Astrocyte (in vitro differentiated cells and primary cell): Measurements from ENCODE around the gene CYBC1. TPM values are rescaled to one million over a fixed set of nuclear protein-coding genes. Genes with fewer than 3 reads are reported as not detected.
"Not testable (repeated sequence)": the region's sequence is repeated elsewhere in the genome, so short reads cannot be mapped to it uniquely, and the experiment has no call there.

Source experiments
- DNase-seq: peaks from one replicate; pipeline ENCODE4 v3.0.0-alpha.2; 2010; ENCODE audit warnings: low read depth
- FAIRE-seq: peaks from 2 replicates; lab custom pipeline; 2011; peaks lifted over from hg19 to GRCh38; lab: Jason Lieb, UNC
- H2AFZ ChIP-seq: 2 replicates; pipeline ENCODE4 v1.6.0; 2012; ENCODE audit warnings: low read depth, low read length, inconsistent platforms
- H3K27ac ChIP-seq: 2 replicates; pipeline ENCODE4 v1.5.1; 2011; ENCODE audit warnings: low read depth, low read length, inconsistent platforms
- H3K27me3 ChIP-seq: 2 replicates; pipeline ENCODE4 v1.6.0; 2011; ENCODE audit warnings: low read length, inconsistent platforms; ENCODE audit not compliant: insufficient read depth
- H3K36me3 ChIP-seq: 2 replicates; pipeline ENCODE4 v1.5.1; 2011; ENCODE audit warnings: low read length, inconsistent platforms; ENCODE audit not compliant: insufficient read depth
- H3K4me1 ChIP-seq: 2 replicates; pipeline ENCODE4 v1.5.1; 2011; ENCODE audit warnings: low read length, inconsistent platforms; ENCODE audit not compliant: insufficient read depth
- H3K4me2 ChIP-seq: 2 replicates; pipeline ENCODE4 v1.6.0; 2012; ENCODE audit warnings: low read length, inconsistent platforms
- H3K4me3 ChIP-seq: 2 replicates; pipeline ENCODE4 v1.5.1; 2011; ENCODE audit warnings: low read depth, mild to moderate bottlenecking, low read length, inconsistent platforms; ENCODE audit not compliant: insufficient read depth
- H3K79me2 ChIP-seq: 2 replicates; pipeline ENCODE4 v1.6.0; 2012; ENCODE audit warnings: mild to moderate bottlenecking, low read length, inconsistent platforms; ENCODE audit not compliant: insufficient read depth
- H3K9ac ChIP-seq: 2 replicates; pipeline ENCODE4 v1.6.0; 2012; ENCODE audit warnings: mild to moderate bottlenecking, low read length, inconsistent platforms
- H3K9me3 ChIP-seq: 2 replicates; pipeline ENCODE4 v1.5.1; 2012; ENCODE audit warnings: low read depth, mild to moderate bottlenecking, low read length, inconsistent platforms; ENCODE audit not compliant: insufficient read depth
- H4K20me1 ChIP-seq: 2 replicates; pipeline ENCODE4 v1.6.0; 2012; ENCODE audit warnings: low read length, inconsistent platforms; ENCODE audit not compliant: insufficient read depth
- H3K27ac Mint-ChIP-seq: one replicate; pipeline ENCODE4 v1.8.0; 2021; ENCODE audit warnings: mild to moderate bottlenecking, mixed read lengths; ENCODE audit not compliant: unreplicated experiment
- H3K27me3 Mint-ChIP-seq: one replicate; pipeline ENCODE4 v1.8.0; 2021; ENCODE audit warnings: low read depth, mixed read lengths; ENCODE audit not compliant: unreplicated experiment
- H3K36me3 Mint-ChIP-seq: one replicate; pipeline ENCODE4 v1.8.0; 2021; ENCODE audit warnings: low read depth, mixed read lengths; ENCODE audit not compliant: unreplicated experiment
- H3K4me1 Mint-ChIP-seq: one replicate; pipeline ENCODE4 v1.8.0; 2021; ENCODE audit warnings: low read depth, mixed read lengths; ENCODE audit not compliant: unreplicated experiment
- H3K4me3 Mint-ChIP-seq: one replicate; pipeline ENCODE4 v1.8.0; 2021; ENCODE audit warnings: mild to moderate bottlenecking, moderate library complexity, mixed read lengths; ENCODE audit not compliant: unreplicated experiment
- H3K9me3 Mint-ChIP-seq: one replicate; pipeline ENCODE4 v1.8.0; 2021; ENCODE audit warnings: mild to moderate bottlenecking, mixed read lengths; ENCODE audit not compliant: unreplicated experiment
- EZH2 ChIP-seq: IDR thresholded peaks from 2 replicates; pipeline ENCODE4 v1.6.1; 2012; ENCODE audit warnings: mild to moderate bottlenecking, low read length, inconsistent platforms; ENCODE audit not compliant: insufficient read depth
- total RNA-seq: library from RNA; stranded (reverse); gene quantifications from 2 replicates; pipeline ENCODE4 v1.2.1, GENCODE V29; 2021
- TF ChIP-seq, protein P1 (sequence below): IDR thresholded peaks from 2 replicates; pipeline ENCODE4 v1.5.1; 2011; ENCODE audit warnings: low read depth, mild to moderate bottlenecking, inconsistent platforms, low read length, moderate library complexity; ENCODE audit not compliant: insufficient read depth

CYBC1 gene
- total RNA-seq, 1 donor from 2014 or later, result 67.3 TPM

DNA sequence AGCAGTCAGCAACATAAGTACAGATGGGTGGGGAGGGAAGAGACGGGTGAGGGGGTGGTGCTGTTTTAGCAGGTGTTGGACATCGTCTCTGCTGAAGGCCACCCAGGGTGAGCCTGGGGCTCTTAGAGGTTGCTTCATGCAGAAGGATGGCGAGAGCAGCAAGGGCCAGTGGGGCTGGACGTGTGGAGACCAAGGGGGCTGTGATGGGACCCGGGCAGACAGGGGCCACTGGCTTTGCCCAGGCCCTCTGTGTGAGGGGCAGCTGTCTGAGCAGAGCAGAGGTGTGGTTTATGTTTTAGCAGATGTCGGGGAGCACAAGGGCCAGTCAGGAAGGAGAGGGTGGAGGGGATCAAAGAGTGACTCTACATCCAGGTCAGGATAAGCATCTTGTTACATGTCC is 12.8 kb upstream of the CYBC1 start:
- DNase-seq, result no peak
- Mint-ChIP-seq H3K27me3 (no peaks in the 10 kb centered on the region), H3K36me3 (peaks cover 33% of the 10 kb centered on the region), H3K4me3 (no peak overlapping the region), H3K9me3 (no peaks in the 10 kb centered on the region), H3K27ac (no peak overlapping the region), H3K4me1 (no peaks in the 10 kb centered on the region)
- TF ChIP-seq, protein P1, sequence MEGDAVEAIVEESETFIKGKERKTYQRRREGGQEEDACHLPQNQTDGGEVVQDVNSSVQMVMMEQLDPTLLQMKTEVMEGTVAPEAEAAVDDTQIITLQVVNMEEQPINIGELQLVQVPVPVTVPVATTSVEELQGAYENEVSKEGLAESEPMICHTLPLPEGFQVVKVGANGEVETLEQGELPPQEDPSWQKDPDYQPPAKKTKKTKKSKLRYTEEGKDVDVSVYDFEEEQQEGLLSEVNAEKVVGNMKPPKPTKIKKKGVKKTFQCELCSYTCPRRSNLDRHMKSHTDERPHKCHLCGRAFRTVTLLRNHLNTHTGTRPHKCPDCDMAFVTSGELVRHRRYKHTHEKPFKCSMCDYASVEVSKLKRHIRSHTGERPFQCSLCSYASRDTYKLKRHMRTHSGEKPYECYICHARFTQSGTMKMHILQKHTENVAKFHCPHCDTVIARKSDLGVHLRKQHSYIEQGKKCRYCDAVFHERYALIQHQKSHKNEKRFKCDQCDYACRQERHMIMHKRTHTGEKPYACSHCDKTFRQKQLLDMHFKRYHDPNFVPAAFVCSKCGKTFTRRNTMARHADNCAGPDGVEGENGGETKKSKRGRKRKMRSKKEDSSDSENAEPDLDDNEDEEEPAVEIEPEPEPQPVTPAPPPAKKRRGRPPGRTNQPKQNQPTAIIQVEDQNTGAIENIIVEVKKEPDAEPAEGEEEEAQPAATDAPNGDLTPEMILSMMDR, result no peak
- H2AFZ ChIP-seq, result no peak overlapping the region
- peaks cover 5% of the 10 kb centered on the region for H3K4me1 ChIP-seq
- peaks cover 14% of the 10 kb centered on the region for H3K79me2 ChIP-seq
- H3K27me3 ChIP-seq, result no peaks in the 10 kb centered on the region
- H4K20me1 ChIP-seq, result peaks cover 17% of the 10 kb centered on the region
- no peak overlapping the region for H3K9ac ChIP-seq
- no peak overlapping the region for H3K4me2 ChIP-seq
- FAIRE-seq, result no peak
- H3K27ac ChIP-seq, result no peak overlapping the region
- no peak overlapping the region for H3K4me3 ChIP-seq
- H3K9me3 ChIP-seq, result no peaks in the 10 kb centered on the region
- H3K36me3 ChIP-seq, result peaks cover 22% of the 10 kb centered on the region

DNA sequence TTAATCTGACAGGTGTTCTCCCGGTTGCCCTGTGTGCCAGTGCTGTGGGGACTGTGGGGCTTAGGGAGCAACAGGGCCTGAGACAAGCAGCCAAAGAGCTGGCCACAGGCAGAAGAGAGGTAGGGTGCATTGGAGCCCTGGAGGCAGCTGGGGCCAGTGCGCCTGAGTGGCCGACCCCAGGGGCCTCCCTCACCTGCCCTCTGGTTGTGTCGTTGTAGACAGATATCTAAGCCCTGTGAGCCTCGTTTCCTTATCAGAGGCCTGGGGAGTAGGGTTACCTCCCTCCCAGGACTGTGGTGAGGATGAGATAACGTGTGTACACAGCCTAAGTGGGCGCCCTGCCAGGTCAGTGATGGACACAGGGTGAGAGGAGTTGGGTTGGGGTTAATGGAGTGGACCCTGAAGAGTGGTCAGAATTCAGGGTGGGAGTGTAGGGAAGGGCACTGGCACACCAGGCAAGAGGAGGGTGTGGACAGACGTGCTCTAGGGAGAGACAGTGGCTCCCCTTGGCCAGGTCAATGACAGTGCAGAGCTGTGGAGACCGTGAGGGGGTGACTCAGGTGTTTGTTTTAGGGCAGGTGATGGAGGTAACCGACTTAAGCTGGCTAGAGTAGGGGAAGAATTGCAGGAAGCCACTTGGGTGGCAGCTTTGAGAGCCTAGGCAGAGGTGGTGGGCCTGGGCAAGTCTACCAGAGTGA is 11.4 kb upstream of the CYBC1 start:
- H3K4me3 ChIP-seq, result no peak overlapping the region
- peaks cover 14% of the 10 kb centered on the region for H3K79me2 ChIP-seq
- Mint-ChIP-seq H3K27me3 (no peaks in the 10 kb centered on the region), H3K9me3 (no peaks in the 10 kb centered on the region), H3K27ac (no peak overlapping the region), H3K4me1 (peaks cover 9% of the 10 kb centered on the region), H3K4me3 (no peak overlapping the region), H3K36me3 (peaks cover 32% of the 10 kb centered on the region)
- no peak overlapping the region for H2AFZ ChIP-seq
- H3K4me2 ChIP-seq, result no peak overlapping the region
- peaks cover 22% of the 10 kb centered on the region for H3K36me3 ChIP-seq
- peaks cover 17% of the 10 kb centered on the region for H4K20me1 ChIP-seq
- H3K9me3 ChIP-seq, result no peaks in the 10 kb centered on the region
- DNase-seq (no peak), FAIRE-seq (no peak)
- H3K9ac ChIP-seq, result no peak overlapping the region
- no peaks in the 10 kb centered on the region for H3K27me3 ChIP-seq
- TF ChIP-seq, protein P1, result no peak
- no peak for TF ChIP-seq EZH2
- peaks cover 12% of the 10 kb centered on the region for H3K4me1 ChIP-seq
- no peak overlapping the region for H3K27ac ChIP-seq

DNA sequence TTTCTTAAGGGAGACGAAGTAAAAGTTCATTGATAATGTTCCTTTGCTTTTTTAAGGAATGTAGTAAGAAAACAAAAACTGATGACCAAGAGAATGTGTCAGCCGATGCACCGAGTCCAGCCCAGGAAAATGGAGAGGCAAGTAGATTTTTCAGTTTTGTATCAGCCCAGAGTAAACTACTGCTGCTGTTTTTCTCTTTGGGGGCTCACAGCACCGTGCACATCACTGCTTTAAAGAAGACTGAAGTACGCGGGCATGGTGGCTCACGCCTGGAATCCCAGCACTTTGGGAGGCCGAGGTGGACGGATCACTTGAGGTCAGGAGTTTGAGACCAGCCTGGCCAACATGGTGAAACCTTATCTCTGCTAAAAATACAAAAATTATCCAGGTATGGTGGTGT is 9.4 kb upstream of the CYBC1 start:
- not testable (repeated sequence) for H3K4me3 ChIP-seq, H3K9ac ChIP-seq, H3K9me3 ChIP-seq, H3K9me3 Mint-ChIP-seq, H3K27me3 Mint-ChIP-seq, H3K27ac Mint-ChIP-seq, FAIRE-seq, H3K27ac ChIP-seq, DNase-seq, H3K27me3 ChIP-seq, H2AFZ ChIP-seq, H3K4me1 Mint-ChIP-seq, H3K4me2 ChIP-seq
- Mint-ChIP-seq H3K36me3 (peaks cover 22% of the 10 kb centered on the region), H3K4me3 (peak overlapping the region; percentile 94)
- peaks cover 12% of the 10 kb centered on the region for H3K4me1 ChIP-seq
- H3K79me2 ChIP-seq, result peaks cover 14% of the 10 kb centered on the region
- peaks cover 17% of the 10 kb centered on the region for H4K20me1 ChIP-seq
- H3K36me3 ChIP-seq, result peaks cover 19% of the 10 kb centered on the region
